T47D (cell line): Measurements from ENCODE around the gene IGFLR1.
"Not testable (repeated sequence)": the region's sequence is repeated elsewhere in the genome, so short reads cannot be mapped to it uniquely, and the experiment has no call there.

Experiments used
- DNase-seq, 2 experiments: peaks; one replicate each; pipeline versions ENCODE4 v3.0.0 to v3.0.0-alpha.2; 2011 to 2012; ENCODE audit warnings: low read depth in 1 of 2, low spot score in 1 of 2
- JUND ChIP-seq: IDR thresholded peaks from 2 replicates; pipeline ENCODE4 v1.6.1; 2012; ENCODE audit warnings: low read depth
- in situ Hi-C: cut with HindIII; loops from 2 replicates; pipeline ENCODE4 v1.10.0; 2016; ENCODE audit warnings: low sequenced_read_pairs, low pct_unique_long_range_greater_than_20kb

IGFLR1 gene

DNA sequence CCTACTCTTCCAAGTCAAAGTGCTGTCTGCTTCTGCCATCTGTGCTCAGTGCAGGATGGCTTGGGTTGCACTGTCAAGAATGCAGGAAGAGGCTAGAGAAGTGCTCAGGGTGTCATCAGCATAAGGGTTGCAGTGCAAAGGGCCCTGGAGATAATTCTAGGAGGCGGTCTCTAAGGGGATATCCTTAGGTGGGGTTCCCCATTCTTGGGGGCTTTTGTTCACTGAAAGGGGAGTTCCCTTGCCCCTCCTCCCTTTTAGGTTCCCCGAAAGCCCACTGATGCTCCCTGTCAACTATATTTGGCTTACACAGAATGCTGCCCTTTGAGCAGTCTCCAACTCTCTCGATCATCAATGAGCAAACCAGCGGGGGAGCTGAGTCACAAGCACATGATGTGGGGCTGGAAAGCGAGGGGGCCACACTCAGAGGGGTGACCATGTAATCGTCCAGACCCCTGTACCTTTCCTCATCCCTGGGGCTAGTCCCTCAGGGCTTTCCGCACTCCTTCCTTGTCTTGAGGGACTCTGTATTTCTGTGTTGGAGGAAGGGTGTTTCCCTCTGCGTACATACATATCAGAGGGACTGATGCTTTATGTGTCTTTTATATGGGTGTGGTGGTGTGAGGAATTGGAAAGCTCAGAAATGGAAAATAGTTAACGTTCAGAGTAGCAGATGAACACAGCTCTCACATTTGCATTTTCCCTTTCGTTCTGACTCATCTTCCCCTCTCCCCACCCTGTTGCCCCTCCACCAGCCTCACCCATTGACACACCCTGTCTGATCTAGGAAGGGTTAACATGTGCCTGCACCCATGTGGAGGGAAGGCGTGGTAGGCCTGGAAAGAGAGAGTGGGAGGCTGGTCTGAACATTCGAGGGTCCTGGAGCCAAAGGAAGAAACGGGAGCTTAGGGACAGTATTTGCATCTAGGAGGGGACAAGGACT is 31.2 kb downstream of the IGFLR1 start:
- no peak for DNase-seq
- in situ Hi-C loops: no loop called here
- no peak for TF ChIP-seq JUND

DNA sequence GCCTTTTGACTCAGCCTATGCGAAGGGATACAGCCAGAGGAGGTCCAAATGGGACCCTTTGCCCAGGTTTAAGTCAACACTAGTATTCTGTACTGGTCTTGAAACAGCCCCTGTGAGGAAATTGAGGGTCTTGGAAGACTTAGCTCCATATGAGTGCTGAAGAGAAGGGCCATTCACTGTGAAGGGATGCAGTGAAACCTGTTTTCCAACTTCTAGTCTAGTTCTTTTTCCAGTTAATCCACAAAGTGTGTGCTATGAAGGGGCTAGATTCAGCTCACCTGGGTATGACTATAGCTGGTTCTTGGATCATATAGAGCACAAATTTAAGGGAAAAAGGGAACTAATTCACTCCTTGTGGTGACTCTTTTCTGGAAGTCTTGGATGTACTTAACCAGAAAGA is 33.9 kb downstream of the IGFLR1 start:
- TF ChIP-seq JUND: no peak
- peak in 1 of 2 experiments; percentile 50 for DNase-seq
- in situ Hi-C loops: no loop called here

DNA sequence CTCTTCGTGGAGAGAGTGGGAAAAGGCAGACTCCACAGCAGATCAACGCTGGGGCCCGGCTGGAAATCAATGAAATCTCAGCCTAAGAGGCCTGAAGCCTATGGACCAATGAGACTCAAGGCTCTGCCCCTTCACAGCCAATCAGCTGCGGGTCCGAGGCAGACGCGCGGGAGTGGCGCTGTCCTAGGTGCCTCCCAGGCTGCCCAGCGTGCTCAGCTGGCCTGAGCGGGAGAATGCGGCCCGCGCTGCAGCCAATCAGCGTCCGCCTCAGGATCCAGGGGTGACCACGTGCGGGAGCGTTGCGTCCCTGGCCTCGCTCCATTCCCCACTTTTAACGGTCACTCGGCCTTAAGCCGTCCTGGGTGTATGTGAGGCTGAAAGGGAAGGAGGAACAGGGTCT is 38.0 kb downstream of the IGFLR1 start, which contains the start of gene ZBTB32:
TSS of gene ZBTB32 (plus strand) at position 341 of the 400 bp plus-strand sequence. CDS start 10,069 bp downstream, outside the sequence.
- in situ Hi-C loops: no loop called here

DNA sequence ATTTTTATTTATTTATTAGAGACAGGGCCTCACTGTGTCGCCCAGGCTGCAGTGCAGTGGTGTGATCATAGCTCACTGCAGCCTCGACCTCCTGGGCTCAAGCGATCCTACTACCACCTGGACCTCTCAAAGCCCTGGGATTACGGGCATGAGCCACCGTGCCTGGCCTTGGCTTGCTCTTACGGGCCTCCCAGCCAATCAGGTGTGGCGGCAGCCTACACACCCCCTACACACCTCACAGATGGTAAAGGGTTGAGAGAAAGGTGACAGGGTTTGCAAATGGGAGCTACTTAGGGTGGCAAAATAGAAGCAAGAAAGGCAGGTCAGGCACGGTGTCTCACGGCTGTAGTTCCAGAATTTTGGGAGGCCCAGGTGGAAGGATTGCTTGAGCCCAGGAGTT is 38.9 kb downstream of the IGFLR1 start:
- DNase-seq: no peak
- no peak for TF ChIP-seq JUND
- in situ Hi-C loops: no loop called here

More for the DNA sequence above, 38.0 kb downstream of the IGFLR1 start, which contains the start of gene ZBTB32:
- DNase-seq: no peak
- no peak for TF ChIP-seq JUND

DNA sequence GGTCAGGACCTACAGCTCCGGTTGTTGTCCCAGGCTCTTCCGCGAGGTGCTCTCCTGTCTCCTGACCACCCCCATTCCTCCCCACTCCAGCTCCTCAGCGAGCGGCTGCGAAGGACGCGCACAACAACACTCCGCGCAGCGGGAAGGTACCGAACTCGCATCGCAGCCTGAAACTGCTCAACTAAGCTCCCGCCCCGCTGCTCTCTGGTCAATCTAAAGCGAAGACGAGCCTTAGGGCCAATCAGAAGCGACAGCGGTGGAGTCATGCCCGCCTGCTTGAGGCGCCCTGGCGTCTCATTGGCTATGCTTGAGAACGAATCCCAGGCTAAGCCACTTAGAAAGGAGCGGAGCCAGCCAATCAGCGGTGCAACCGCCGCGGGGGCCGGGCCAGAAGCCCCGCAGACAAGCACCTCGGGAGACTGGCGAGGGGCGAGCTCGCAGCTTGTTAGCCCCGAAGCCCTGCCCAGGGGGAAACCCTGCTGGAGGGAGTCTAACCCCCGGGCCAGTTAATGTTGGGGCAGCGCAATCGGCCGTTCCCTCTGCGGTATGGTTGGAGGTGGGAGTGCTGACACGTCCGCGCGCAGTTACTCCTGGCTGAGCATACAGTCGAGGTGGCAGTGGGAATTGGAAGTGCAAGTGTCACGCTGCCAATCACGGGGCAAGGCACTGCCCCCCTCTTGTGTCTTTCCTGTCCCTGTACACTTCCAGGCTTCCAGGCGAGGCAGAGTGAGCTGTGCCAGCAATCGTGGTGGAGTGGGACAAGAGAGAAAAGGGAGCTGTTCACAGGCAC is 39.8 kb downstream of the IGFLR1 start:
- in situ Hi-C loops: no loop called here
- DNase-seq: peak; percentile 97 to 98
- no peak for TF ChIP-seq JUND

DNA sequence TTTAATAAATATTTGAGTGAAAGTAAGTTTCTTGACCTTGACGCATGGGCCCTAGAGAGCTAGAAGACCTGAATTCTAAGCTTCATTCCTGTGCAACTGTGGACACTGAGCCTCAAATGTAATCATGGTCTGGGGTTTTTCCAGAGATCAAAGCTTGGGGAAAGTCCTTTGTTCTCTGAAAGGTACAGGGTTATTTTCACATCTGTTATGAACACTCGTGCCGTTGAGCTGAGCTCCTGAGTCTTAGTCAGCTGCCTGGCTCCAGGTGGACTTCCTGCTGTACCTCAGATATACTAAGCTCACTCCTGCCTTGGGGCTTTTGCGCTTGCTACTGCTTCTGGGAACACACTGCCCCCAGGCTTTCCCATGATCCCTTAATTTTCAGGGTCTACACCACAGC is 45.4 kb downstream of the IGFLR1 start:
- DNase-seq: no peak
- no peak for TF ChIP-seq JUND
- in situ Hi-C loops: no loop called here

DNA sequence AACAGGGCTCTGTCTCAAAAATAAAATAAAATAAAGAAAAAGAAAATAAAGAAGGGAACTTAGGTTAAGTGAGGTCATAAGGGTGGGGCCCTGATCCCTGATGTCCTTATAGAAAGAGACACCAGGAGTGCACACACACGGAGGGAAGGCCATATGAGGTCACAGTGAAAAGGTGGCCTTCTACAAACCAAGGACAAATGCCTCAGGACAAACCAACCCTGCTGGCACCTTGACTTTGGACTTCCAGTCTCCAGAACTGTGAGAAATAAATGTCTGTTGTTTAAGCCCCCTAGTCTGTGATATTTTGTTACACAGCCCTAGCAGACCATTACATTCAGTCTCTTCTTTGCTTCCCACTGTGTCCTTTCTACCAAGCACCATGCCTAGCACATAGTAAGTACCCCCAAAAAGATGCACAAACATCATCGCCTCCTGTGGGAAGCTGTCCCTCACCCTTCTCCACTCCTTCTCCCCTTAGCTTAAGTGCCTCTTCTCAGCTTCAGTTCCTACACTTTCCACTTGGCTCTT is 46.3 kb downstream of the IGFLR1 start:
- no peak for TF ChIP-seq JUND
- in situ Hi-C loops: no loop called here
- no peak for DNase-seq

DNA sequence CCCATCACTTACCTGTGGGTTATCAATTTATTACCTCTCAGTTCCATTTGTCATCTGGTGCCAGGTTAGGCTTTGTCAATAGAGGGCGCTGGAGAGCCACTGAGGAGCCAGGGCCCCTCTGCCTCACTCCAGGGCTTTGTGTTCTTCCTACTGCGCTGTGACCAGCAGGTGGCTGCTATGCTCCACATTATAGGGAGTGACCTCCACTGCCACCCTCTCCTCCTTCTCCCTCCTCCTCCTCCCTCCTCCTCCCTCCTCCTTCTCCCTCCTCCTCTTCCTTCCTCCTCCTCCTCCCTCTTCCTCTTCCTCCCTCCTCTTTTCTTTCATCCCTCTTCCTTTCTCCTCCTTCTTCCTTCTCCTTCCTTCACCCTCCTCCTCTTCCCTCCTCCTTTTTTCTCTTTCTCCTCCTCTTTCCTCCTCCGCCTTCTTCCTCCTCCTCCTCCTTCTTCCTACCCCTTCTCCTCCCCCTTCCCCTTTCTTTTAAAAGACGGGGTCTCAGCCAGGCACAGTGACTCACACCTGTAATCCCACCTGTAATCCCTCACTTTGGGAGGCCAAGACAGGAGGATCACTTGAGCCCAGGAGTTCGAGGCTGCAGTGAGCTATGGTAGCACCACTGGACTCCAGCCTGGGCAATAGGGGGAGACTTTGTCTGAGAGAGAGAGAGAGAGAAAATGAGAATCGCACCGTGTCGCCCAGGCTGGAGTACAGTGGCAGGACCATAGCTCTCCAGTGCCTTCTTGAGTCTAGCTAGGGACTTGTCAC is 48.2 kb downstream of the IGFLR1 start:
- in situ Hi-C loops: no loop called here
- no peak for TF ChIP-seq JUND
- DNase-seq: peak; percentile 43 to 93

DNA sequence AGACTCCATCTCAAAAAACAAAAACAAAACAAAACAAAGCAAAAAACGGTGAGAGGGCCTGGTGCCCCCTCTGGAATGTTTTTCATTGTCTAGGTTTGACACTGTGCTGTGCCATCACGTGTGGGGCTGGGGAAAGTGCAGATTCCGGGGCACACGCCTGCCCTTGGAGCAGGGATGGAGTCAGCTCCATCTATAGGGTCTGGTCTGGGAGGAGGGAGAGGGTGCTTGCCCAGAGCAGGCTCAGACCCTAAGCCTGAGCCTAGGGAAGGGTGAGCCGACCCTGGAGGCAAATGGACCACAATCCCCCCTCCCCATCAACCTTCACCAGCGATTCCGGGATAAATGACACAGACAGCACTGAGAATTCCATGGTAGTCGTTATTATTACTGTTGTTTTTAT is 48.8 kb downstream of the IGFLR1 start:
- in situ Hi-C loops: no loop called here
- no peak for TF ChIP-seq JUND
- DNase-seq: no peak

DNA sequence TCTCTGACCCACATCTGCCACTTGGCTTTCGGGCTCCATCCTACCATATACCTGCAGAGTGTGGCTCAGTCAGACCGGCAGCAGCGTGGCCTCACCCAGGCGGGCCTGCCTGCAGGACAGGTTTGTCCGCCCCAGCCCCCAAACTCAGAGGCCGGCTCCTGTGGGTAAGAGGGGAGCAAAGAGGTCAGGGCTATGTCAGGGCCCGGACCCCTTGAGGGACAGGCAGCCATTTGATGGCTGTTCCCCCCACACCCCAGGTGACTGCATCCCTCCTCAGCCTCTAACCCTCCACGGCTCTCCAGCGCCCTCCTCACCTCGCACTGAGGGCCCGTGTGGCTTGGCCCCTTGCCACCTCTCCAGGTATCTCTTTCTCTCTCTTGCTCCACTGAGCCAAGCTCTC is 50.2 kb downstream of the IGFLR1 start:
- in situ Hi-C loops: no loop called here
- peak in 1 of 2 experiments; percentile 56 for DNase-seq

DNA sequence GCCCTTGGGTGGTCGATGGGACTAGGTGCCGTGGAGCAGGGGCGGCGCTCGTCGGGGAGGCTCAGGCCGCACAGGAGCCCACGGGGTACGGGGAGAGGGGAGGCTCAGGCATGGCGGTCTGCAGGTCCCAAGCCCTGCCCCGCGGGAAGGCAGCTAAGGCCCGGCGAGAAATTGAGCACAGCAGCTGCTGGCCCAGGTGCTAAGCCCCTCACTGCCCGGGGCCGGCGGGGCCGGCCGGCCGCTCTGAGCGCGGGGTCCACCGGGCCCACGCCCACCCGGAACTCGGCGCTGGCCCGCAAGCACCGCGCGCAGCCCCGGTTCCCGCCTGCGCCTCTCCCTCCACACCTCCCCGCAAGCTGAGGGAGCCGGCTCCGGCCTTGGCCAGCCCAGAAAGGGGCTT is 51.1 kb downstream of the IGFLR1 start:
- DNase-seq, in situ Hi-C loops: not testable (repeated sequence)

More for the DNA sequence above, 50.2 kb downstream of the IGFLR1 start:
- TF ChIP-seq JUND: no peak

DNA sequence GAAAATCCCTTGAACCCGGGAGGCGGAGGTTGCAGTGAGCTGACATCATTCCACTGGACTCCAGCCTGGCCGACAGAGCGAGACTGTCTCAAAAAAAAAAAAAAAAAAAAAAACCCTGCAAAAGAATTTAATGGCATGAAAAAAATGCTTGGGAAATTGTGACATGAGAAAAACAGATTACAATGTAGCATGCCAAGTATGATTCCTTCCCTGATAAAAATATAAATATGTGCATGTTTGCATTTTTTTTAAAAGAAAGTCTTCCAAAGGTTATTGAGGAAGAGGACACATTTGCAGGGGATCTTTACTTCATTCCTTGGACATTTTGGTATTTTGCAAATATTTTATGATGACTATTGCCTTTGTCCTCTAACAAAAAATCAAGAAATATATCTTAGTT is 52.4 kb downstream of the IGFLR1 start:
- in situ Hi-C loops: no loop called here
- no peak for DNase-seq
- TF ChIP-seq JUND: no peak
